ENCODE results near the gene PIP5K1C. TPM values are rescaled to one million over a fixed set of nuclear protein-coding genes. Genes with fewer than 3 reads are reported as not detected.

The PIP5K1C gene
- total and polyA plus RNA-seq, 7 donors = 8.7 to 22.4 (median 16.3) TPM

DNA sequence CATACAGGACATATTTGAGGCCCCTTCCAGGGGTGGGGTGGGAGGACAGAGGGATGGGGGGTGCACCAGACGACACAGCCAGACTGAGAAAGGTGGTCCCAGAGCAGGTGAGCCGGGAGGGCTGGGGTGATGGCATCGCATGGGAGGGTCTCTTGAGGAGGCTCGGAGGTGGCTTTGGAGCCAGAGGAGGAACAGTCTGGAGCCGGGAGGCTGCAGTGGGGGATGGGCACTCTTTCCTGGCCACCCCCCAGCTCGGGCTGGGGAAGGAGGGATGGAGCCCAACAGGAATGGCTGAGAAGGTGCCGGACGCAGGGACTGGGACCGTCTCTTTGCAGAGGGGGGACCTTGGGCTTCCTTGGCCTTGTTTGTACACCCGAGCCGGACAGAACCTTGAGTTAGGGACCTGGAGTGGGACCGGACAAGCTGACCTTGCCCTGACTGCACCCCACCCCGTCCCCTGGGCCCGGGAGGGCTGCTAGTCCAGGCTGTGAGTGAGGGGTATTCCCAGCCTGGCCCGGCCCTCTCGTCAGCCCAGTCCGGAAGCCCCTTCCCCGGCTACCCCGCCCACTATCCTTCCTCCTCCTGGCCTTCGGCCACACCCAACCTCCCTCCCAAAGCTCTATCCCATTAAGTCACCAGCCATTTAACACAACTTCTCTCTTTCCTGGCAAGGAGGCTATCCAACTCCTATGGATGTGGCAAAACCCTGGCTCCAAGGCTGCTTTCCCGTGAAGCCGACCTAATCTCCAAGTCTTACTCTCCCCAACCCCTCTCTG, 92.8 kb downstream of the PIP5K1C start:
- Histone ChIP-seq H3K9me3 (no peaks in the 10 kb centered on the region), H3K27me3 (ENCODE audit: insufficient read depth in 3 of 3, low read length in 2 of 3) (peaks cover 0 to 39% (median 9%) of the 10 kb centered on the region in 3 donors), H3K36me3 (ENCODE audit: insufficient read depth in 1 of 2, low read depth in 1 of 2) (peaks cover 0 to 18% of the 10 kb centered on the region in 2 donors), H3K27ac (peak overlapping the region; percentile 54), H3K4me1 (peaks cover 5% of the 10 kb centered on the region), H3K4me3 (peak overlapping the region; percentile 62)
- peak; percentile 64 to 70 for DNase-seq
- intact Hi-C loops (cut with DNase I) = no loop called here
- peak in 3 of 4 donors; percentile 15 to 36 (median 16) for ATAC-seq
- TF ChIP-seq, protein P1, sequence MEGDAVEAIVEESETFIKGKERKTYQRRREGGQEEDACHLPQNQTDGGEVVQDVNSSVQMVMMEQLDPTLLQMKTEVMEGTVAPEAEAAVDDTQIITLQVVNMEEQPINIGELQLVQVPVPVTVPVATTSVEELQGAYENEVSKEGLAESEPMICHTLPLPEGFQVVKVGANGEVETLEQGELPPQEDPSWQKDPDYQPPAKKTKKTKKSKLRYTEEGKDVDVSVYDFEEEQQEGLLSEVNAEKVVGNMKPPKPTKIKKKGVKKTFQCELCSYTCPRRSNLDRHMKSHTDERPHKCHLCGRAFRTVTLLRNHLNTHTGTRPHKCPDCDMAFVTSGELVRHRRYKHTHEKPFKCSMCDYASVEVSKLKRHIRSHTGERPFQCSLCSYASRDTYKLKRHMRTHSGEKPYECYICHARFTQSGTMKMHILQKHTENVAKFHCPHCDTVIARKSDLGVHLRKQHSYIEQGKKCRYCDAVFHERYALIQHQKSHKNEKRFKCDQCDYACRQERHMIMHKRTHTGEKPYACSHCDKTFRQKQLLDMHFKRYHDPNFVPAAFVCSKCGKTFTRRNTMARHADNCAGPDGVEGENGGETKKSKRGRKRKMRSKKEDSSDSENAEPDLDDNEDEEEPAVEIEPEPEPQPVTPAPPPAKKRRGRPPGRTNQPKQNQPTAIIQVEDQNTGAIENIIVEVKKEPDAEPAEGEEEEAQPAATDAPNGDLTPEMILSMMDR (IDR thresholded peaks at IDR 0.05) = no peak
- WGBS, 3 donors = 17 to 20% (median 19%) methylated on average over 19 to 22 of the region's 22 CpGs

DNA sequence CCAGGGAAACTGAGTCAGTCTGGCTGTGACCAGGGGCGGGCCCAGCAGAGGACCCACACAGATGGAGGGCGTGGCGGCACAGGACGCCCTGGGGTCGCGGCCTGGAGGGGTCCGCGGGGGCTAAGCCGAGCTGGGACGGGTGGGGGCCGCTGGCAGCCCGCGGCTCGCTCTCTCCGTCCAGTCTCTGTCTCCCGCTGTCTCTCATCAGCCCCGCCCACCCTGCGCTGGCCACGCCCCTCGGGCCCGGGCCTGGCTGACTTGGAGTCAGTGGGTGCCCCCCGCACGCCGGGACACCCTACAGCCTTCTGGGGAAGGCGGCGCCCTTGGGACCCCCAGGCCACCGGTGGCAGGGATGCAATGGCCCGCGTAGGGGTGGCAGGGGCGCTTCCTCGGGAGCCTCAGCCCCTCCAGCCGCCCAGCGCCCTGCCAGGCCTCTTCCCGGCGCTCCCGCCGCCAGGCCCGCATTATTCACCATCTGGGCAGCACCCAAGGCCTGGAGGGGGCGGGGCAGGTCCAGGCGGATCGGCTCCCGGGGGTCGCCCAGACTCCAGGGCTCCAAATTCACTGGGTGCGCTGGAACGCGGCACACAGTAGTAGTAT, 93.5 kb downstream of the PIP5K1C start, which contains the start of gene TBXA2R:
Gene TBXA2R, minus strand, starts transcription at position 186 of the 600 bp plus-strand sequence. CDS start 6,241 bp downstream, outside the sequence.
- H3K27ac ChIP-seq = peak within 1 kb of the TSS; percentile 54
- 1 to 3% (median 2%) methylated on average over 23 to 46 of the region's 46 CpGs for WGBS, 3 donors
- TF ChIP-seq, protein P1 (IDR thresholded peaks at IDR 0.05) = no peak
- intact Hi-C loops (cut with DNase I) = no loop called here
- peaks cover 0 to 39% (median 9%) of the 10 kb centered on the region in 3 donors for H3K27me3 ChIP-seq (ENCODE audit: insufficient read depth in 3 of 3, low read length in 2 of 3)
- no peaks in the 10 kb centered on the region for H3K9me3 ChIP-seq
- peaks cover 0 to 11% of the 10 kb centered on the region in 2 donors for H3K36me3 ChIP-seq (ENCODE audit: insufficient read depth in 1 of 2, low read depth in 1 of 2)
- peak in 1 of 2 donors; percentile 84 for DNase-seq
- ATAC-seq = peak; percentile 46 to 70 (median 52)
- peaks cover 5% of the 10 kb centered on the region for H3K4me1 ChIP-seq
- peak within 1 kb of the TSS; percentile 62 for H3K4me3 ChIP-seq

GRCh38 chr19:3606174-3606689, 94.0 kb downstream of the PIP5K1C start:
- TF ChIP-seq, protein P1 (IDR thresholded peaks at IDR 0.05) = no peak
- H3K27me3 ChIP-seq (ENCODE audit: insufficient read depth in 3 of 3, low read length in 2 of 3) = peaks cover 0 to 39% (median 9%) of the 10 kb centered on the region in 3 donors
- peak in 2 of 4 donors; percentile 22 to 40 for ATAC-seq
- intact Hi-C loops (cut with DNase I) = no loop called here
- H3K9me3 ChIP-seq = no peaks in the 10 kb centered on the region
- H3K36me3 ChIP-seq (ENCODE audit: insufficient read depth in 1 of 2, low read depth in 1 of 2) = peaks cover 0 to 6% of the 10 kb centered on the region in 2 donors
- peak overlapping the region; percentile 62 for H3K4me3 ChIP-seq
- H3K27ac ChIP-seq = peak overlapping the region; percentile 54
- no peak for DNase-seq
- H3K4me1 ChIP-seq = peaks cover 5% of the 10 kb centered on the region
- 6 to 12% (median 9%) methylated on average over 28 to 35 of the region's 35 CpGs for WGBS, 3 donors

DNA sequence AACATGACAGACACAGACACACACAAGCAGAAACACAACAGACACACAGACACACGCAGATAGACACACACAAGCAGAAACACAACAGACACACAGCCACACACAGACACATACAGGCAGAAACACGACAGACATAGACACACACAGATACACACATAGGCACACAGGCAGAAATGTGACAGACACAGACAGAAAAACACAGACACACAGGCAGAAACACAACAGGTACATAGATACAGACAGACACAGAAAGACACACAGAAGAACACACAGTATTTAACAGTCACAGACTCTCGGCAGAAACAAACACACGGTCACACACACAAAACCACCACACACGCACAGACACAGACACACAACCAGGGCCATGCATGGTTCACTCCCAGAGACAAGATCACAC, 94.5 kb downstream of the PIP5K1C start:
- no peak for ATAC-seq
- Histone ChIP-seq H3K4me3 (peak overlapping the region; percentile 62), H3K27ac (no peak overlapping the region), H3K9me3 (no peaks in the 10 kb centered on the region), H3K36me3 (ENCODE audit: insufficient read depth in 1 of 2, low read depth in 1 of 2) (peaks cover 0 to 1% of the 10 kb centered on the region in 2 donors), H3K4me1 (peaks cover 5% of the 10 kb centered on the region), H3K27me3 (ENCODE audit: insufficient read depth in 3 of 3, low read length in 2 of 3) (peaks cover 0 to 39% (median 9%) of the 10 kb centered on the region in 3 donors)
- TF ChIP-seq, protein P1 (IDR thresholded peaks at IDR 0.05) = no peak
- DNase-seq = no peak
- intact Hi-C loops (cut with DNase I) = no loop called here
- 45 to 78% (median 59%) methylated on average over 5 of the region's 5 CpGs for WGBS, 3 donors
